Fibroblast of upper back skin (primary cell): ENCODE measurements around the gene SLC25A5.

Experiments
- DNase-seq: peaks from one replicate; pipeline ENCODE4 v3.0.0-alpha.2; 2013

The SLC25A5 gene

DNA sequence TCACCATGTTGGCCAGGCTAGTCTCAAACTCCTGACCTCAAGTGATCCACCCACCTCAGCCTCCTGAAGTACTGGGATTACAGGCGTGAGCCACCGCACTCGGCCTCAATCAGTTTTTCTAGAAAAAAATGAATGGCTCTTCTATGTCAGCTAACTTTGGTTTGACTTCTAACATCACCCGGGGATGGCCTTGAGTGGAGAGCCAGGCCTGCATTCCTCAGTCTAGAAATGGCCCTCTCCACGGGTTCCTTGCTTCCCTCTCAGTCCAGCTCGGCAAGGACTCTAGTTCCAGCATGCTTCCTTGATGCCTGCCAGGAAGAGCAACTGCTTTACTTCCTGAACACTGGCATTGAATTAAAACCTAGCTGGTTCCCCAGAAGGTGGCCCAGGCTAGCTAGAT lies 39.0 kb downstream of the SLC25A5 start:
- no peak for DNase-seq

- DNase-seq: peak; percentile 74
Observed at GRCh38 chrX:119512146-119512800, 44.0 kb downstream of the SLC25A5 start.

DNA sequence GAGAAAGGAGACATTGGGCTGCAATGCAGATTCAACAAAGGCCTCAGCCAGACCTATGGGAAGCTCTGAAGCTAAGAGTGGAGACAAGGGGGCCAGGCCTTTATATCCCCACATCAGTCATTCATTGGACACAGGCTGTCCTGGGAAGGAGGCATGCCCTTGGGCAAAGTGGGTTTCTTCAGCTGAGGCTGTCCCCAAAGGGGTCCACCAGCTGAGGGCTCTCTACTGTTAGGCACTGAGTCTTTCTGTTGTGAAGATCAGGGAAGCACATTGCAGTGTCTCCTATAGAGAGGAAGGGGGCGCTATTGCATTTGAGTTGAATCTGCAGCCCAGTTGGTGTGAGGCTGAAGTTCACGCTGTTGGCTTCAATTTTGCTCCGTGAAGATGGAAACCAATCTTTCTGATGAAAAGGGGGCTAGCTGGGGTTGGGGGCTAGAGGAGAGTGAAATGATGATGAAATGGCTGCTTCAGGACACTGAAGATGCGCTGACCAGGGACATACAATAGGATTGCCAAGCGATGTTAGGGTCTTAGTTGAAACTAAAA lies 48.0 kb downstream of the SLC25A5 start:
- peak; percentile 58 for DNase-seq

GRCh38 chrX:119518371-119518770 lies 50.1 kb downstream of the SLC25A5 start:
- no peak for DNase-seq
